ENCODE measurements around the gene KIRREL1. TPM values are rescaled to one million over a fixed set of nuclear protein-coding genes. Genes with fewer than 3 reads are reported as not detected.

KIRREL1 gene
- total RNA-seq, 1 donor from 2014 or later = 10.9 TPM

DNA sequence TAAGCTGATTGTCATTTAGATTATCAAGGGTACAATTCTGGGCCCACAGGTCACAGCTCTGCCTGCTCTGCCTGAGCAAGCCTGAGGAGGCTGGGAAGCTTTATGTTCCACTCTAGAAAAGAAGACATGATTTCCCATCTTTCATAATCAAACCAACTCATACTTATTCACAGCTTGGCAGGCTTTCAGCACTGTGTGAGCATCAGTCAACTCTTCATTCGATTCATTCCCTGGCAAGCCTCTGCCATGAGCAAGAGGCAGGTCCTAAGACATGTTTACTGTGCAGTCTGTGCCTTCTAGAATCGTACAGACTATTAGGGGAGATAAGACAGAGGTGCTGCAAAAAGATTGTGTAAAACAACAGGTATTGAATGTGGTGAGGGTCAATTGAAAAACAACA lies 24.5 kb upstream of the KIRREL1 start:
- DNase-seq (ENCODE audit: low spot score) = no peak
- intact Hi-C loops (cut with DNase I) = loop anchor here (10.0 kb wide), 2 partner anchors 526 to 1026 kb away; no protein-coding TSS in a partner anchor

DNA sequence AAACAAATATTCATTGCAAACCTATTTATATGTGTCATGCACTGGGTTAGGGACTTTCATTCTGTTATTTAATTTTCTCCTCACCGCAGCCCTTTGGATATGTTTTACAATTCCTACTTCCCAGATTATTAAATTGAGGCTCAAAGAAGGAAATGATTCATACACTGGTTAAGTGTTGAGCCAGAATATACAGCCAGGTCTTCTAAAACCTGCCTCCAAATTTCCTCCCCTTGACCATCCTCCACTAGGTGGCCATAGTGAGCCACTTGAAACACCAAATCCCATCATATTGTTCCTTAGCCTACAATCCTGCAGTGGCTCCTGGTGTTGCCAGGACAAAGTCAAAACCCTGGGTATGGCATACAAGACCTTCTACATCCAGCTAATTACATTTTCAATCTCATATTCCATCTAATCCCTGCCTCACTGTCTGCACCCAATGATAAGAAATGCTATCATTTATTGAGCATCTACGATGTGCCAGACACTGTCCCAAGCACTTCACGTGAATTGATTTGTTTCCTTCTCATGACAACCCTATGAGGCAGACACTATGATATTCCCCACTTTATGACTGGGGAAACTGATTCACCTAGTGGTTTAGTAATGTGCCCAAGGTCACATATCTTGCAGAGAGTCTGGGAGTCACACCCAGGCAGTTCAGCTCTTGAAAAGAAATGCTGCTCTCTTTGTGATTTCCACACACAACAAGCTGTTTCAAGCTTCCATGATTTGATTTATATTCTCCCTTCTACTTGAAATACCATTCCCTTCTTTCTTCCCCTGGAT lies 23.6 kb upstream of the KIRREL1 start:
- no peak for DNase-seq (ENCODE audit: low spot score)
- intact Hi-C loops (cut with DNase I) = loop anchor here (10.0 kb wide), 2 partner anchors 525 to 1025 kb away; no protein-coding TSS in a partner anchor

DNA sequence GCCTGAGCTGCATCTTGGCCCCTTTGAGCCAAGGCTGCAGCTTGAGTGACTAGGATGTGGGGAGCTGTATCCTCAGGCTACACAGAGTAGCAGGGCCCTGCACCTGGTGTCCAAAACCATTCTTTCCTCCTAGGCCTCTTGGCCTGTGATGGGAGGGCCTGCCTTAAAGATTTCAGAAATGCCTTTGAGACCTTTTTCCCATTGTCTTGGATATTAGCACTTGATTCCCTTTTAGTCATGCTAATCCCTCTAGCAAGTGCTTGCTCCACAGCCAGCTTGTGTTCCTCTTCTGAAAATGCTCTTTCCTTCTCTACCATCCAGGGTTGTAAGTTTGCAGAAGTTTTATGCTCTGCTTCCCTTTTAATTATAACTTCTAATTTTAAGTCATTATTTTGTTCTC lies 21.7 kb upstream of the KIRREL1 start:
- intact Hi-C loops (cut with DNase I) = no loop called here
- no peak for DNase-seq (ENCODE audit: low spot score)

DNA sequence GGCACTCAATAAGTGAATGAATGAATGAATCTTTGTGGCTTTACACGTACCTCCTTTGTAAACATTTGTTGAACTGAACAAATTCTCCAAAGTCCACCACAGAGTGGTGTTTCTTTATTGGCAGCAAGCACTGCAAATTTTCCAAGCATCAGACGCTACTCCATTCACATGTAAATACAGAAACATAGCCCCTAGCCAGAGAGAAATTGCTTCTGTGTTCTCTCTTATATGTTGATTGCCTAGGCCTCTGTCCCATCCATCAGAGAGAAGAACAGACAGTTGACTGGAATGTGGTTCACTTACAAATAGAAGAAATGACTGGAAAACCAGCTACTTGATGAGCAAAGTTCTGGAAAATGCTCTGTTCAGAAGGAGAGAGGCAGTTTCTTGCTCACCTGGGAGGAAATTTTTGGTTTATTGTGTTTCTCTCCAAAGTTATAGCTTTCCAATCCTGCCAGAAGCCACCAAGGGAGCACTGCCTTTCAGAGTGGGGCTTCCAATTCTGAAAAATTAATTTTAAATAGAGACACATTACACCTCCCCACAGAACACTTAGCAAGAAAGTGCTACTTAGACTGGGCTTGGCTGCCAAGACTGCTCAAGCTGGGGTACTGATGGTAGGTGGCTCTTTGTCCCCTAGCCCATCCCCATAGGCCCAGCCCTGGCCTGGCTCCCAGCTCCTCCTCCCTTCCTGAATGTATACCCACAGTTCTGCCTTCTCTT lies 18.1 kb upstream of the KIRREL1 start:
- intact Hi-C loops (cut with DNase I) = no loop called here
- DNase-seq (ENCODE audit: low spot score) = no peak

DNA sequence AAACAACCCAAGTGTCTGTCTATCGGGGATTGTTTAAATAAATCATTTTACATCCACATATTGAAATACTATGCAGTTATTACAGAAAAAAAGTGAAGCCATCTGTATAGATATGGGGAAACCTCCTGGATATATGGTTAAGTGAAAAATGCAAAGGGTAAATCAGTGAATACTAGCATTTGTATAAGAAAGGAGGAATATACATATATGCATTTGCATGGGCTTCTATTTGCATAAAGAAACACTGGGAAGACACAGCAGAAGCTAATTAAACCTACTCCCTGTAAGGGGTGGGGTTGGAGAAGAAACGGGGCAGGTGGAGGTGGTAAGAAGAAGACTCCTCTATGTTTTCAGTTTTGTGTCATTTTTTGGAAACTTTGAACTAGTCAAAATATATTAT lies 16.6 kb upstream of the KIRREL1 start:
- intact Hi-C loops (cut with DNase I) = no loop called here
- DNase-seq (ENCODE audit: low spot score) = no peak

DNA sequence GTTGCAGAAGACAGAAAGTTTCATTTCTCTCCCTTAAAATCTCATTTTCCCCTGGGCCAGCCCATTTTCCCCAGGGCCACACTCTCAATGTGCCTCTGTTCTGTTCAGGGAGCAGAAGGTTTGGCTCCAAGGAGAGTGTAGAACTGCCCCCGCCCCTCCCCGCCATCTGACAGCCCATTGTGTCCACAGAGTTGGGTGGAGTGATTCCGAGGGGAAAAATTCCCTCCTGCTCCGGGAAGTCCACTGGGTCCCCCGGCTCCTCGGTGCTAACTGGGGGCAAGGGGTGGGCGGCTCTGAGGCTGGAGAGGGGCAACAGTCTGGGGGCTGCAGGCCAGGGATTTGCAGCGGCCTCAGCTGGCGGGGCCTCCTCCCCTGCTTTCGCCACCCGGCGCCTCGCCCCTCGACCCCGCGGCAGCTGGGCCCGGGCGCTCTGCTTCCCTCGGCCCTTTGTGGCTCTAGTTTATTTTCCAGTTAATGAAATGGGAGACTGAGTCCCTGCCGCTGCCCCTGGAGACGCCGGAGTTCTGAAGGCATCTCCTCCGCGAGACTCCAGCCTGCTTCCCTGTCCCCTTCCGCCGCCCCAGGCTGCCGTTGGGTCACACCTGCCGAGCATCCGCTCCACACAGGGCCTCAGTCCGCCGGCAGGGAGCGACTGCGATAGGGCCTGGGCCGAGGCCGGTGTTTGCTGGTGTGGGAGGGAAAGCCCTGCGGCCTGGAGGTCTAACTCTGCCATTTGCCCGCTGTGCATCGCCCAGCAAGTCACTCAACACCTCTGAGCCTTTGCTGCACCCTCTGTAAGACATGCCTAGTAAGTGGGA lies 14.7 kb upstream of the KIRREL1 start:
- no peak for DNase-seq (ENCODE audit: low spot score)
- intact Hi-C loops (cut with DNase I) = no loop called here

DNA sequence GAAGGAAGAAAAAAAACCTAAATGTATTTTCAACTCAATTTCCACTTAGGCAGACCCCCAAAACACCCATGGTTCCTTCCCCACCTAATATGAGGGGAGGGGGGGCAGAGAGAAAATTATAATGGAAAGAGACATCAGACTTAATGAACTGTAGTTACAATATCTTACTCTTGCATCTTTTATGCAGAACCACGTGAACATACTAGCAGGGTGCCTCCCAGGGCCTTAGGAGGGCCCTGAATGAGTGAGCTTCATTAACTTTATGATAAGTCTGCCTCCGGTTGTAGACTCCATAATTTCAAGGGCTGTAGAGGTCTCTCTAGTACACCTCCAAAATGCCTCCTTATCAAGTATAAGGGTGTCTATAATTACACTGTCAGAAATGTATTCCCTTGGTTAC lies 11.3 kb upstream of the KIRREL1 start:
- no peak for DNase-seq (ENCODE audit: low spot score)
- intact Hi-C loops (cut with DNase I) = no loop called here

DNA sequence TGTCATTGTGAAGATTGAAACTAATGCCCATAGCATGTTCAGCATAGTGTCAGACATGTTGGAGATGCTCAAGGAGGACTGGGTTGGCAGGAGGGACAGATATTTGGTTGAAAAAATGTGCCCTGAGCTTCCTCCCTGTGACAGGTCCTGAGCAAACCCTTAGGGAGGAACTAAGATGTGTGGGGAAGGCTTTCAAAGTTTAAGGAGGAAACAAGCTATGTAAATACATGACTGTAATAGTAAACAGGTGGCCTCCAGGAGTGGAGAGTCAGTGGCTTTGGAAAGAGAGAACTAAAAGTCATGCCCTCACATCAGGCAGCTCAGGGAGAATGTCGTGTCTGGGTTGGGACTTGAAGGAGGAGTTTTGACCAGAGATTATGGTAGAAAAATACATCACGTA lies 9.7 kb upstream of the KIRREL1 start:
- no peak for DNase-seq (ENCODE audit: low spot score)

DNA sequence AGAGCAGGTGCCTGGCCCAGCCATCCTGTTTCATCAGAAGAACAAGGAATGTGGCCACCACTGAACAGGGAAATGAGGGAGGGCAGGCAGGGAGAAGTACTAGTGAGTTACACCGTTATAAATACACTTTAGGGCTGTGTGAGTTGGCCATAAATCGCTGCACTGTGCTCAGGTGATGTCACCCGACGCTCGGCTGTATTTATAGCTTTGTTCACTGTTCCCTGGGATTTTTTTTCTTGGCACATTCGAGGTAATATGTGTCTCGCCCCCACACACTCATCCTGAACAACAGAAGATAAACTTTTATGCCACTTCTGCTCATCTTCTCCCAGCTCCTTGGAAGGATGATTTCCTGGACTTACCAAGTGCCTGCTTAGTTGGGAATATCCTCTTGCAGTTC lies 9.0 kb upstream of the KIRREL1 start:
- DNase-seq (ENCODE audit: low spot score) = no peak
- intact Hi-C loops (cut with DNase I) = no loop called here

More for the DNA sequence above, 9.7 kb upstream of the KIRREL1 start:
- intact Hi-C loops (cut with DNase I) = no loop called here

DNA sequence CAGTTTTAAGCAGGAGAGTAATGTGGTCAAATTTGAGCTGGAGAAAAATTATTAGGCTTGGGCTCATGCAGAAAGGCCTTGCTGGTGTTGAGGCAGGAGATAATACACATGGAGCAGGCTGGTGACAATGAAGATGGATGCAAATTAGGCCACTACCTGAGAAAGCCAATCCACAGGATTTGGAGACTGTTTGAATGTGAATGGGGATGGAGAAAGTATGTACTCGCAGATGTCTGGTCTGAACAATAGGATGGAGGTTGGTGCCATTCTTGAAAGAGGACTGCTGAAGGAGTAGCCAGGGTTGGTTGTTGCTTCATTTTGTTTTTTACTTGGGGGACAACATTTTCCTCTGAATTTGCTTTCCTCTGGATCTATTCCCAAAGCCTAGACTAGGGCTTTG lies 8.0 kb upstream of the KIRREL1 start:
- no peak for DNase-seq (ENCODE audit: low spot score)
- intact Hi-C loops (cut with DNase I) = no loop called here

DNA sequence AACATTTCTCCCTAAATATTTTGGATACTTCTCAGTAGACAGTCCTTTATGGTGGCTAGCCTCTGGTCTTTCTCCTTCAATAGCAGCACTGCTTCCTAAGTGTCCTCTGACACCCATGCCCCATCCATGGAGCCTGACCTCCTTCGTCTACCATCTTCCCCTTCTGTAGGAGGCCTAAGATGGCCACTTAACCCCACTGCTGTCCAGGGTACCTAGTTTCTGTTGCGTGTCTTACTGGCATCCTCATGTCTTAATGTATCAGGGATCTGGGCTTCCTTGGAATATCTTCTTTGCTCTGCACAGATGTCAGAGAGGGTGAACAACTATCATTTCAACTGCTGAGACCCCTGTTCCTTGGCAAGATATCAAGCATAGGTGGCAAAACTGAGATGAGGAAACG lies 5.4 kb upstream of the KIRREL1 start:
- intact Hi-C loops (cut with DNase I) = no loop called here
- no peak for DNase-seq (ENCODE audit: low spot score)

DNA sequence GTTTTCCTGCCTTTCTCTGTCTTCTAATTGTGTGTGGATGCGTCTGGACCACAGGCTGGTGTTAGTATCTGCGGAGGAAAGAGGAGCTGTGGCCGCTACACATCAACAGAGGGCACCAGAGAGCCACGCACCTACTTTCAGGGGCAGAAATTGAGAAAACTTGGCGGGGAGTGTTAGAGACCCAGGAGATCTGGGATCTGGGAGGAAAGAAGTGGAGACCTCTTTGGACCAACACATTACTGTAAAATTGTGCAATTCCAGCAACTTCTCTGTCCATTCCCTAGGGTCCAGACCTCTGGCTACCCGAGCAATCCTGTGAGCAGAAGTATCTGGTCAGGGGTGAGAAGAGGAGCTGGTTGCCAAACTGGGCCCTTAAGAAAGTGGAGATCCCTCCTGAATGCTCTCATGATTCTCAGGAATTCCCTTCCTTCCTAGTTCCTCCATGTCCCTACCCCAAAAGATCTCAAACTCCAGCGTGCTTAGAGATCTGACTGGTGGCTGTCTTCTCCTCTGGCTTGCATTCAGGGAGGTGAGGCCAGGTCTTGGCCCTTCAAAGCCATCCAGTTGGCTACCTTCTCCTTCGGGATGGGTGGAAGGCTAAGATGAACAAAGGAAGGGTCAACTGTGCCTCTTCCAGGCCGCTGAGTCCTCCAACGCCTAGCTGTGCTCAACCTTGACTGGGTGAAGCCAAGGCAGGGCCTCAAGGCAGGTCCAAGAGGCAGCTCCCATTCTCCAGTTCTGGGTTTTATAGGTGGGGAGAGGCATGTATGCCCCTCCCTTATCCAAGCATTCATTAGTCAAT lies 1.2 kb upstream of the KIRREL1 start:
- intact Hi-C loops (cut with DNase I) = loop anchor here (1.0 to 10.0 kb wide), 3 partner anchors 44 to 123 kb away; no protein-coding TSS in a partner anchor
- DNase-seq (ENCODE audit: low spot score) = no peak

DNA sequence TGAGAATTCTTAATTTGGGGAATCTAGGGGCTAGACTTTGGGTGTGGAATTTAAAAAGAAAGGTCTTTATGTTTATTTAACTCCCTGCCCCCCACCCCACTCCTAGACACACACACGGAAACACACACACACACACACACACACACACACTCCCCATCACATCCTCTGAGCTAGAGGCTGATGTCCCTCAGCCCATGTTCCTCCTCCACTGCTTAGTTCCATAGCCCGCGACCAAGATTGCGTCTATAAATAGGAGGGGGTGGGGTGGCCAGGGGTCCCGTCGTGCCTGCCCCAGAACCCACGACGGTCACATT lies 655 bp upstream of the KIRREL1 start:
- no peak for DNase-seq (ENCODE audit: low spot score)
- intact Hi-C loops (cut with DNase I) = loop anchor here (1.0 to 10.0 kb wide), 3 partner anchors 44 to 122 kb away; no protein-coding TSS in a partner anchor

DNA sequence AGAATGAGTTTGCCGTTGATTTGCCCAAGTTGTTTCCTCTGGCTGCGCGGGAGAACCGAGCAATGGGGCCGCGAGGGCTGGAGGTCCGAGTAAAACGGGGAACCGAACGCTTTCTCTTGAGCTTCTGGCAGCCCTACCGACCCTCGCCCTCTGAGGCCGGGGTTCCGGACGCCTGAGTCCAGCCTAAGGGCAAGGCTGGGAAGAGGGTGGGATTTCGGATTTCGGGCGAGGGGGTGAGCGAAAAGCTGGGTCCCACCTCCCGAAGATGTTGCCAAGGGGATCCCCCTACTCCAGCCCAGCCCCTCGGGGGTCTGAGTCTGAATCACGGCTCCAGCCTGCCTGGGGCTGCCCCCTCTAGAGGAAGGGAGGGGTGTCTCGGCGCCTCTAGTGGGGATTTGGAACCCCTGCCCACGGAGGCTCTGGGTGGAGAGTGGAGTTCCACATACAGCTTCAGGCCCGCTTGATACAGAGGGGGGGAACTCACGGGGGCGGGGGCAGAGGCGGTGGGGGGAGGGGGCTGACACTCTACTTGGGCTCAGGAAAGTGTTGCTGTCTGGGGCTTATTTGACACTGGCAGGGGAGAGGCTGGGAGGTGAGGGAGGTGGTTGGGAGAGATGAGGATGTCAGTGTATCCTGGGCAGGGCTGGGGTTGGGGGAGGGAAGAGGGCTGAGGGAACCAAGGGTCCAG lies 617 bp downstream of the KIRREL1 start:
- intact Hi-C loops (cut with DNase I) = loop anchor here (2.0 to 10.0 kb wide), 3 partner anchors 25 to 121 kb away; no protein-coding TSS in a partner anchor
- DNase-seq (ENCODE audit: low spot score) = no peak

DNA sequence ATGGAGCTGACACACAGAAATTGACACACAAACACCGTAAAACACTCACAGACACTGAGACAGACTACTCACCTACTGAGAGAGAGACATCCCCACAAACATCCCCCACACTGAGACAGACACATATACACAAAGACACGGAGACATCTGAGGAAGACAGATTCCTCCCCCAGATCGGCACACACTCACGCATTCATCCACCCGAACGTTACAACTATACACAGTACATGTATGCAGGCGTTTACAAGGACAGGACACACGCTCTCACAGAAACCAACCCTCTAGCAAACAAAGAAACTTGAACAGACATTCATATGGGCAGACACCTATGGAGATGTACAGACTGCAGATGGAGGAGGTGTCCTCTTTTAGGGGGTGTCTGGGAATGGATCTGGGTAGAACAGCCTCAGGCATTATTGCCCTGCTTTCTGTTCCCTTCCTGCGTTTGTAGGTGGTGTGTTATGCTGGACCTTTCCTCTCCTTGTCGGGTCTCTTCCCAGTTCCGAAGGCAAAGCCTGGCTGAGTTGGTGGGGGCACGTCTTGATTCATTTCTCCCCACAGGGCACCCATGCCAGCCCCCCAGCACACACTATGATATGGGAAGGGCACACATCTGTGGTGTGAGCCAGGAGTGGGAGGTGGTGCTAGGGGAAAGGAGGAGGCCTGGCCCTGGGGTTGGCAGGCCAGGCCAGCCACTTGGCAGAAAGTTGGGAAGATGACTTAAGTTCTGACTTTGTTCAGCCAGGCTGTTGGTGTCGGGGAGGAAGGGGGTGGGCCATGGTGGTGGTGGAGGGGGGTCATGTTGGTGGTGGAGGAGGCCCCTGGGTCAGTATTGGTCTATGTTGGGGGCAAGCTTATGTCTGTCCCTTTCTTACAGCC lies 1.5 kb downstream of the KIRREL1 start:
- no peak for DNase-seq (ENCODE audit: low spot score)
- intact Hi-C loops (cut with DNase I) = loop anchor here (2.0 to 10.0 kb wide), 2 partner anchors 24 to 120 kb away; no protein-coding TSS in a partner anchor

DNA sequence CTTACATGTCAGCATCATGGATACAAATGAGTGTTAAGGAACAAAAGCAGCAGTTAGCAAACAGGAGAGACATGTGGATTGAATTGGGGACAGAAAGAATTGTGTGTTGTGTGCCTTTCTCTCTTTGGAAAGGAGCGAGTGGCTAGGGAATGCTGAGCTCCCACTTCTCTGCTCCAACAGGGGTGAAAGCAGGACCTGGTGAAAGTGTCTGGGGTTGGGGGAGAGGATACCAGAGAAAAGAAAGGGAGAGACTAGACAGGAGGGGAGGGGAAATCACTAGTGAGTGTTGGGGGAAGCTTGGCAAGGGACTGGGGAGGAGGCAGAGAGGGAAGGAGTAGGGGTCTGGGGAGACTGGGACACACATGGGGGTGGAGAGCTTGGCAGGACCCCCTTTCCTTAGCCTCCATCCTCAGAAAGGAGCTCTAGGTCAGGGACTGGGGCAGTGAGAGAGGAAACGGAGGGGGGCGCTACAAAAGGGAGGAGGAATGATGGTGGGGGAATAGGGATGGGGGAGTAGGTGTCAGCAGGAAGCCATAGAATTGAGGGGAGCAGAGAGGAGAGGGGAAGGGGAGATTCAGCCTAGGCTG lies 2.2 kb downstream of the KIRREL1 start:
- DNase-seq (ENCODE audit: low spot score) = no peak
- intact Hi-C loops (cut with DNase I) = loop anchor here (2.0 to 10.0 kb wide), 2 partner anchors 23 to 119 kb away; no protein-coding TSS in a partner anchor

DNA sequence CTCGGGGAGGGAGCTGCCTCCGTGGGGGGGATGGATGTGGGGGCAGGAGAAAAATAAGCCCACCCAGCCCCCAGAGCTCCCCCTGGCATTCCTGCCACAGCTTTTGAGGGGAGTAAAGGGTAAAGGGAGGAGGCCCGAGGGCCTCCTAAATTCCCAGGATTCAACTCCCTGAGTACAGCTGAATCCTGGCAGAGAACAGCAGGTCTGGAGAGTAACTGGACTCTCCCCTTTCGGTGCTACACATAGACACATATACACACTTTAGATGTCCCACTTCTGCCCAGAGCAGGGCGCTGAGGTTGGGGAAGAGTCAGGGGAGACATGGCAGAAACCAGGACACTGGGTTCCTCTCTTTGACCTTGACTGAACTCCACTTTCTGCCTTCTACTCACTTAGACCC lies 3.0 kb downstream of the KIRREL1 start:
- intact Hi-C loops (cut with DNase I) = loop anchor here (10.0 kb wide), 1 partner anchor 118 kb away; no protein-coding TSS in a partner anchor
- no peak for DNase-seq (ENCODE audit: low spot score)
